Uterus (tissue), 2 donors: Measurements from ENCODE around the gene CLCA2.

ENCODE experiments used
- POLR2A ChIP-seq, 2 donors: fragments of 450-650 bp; IDR thresholded peaks; one replicate each; pipeline ENCODE4 v1.6.1; 2016; ENCODE audit warnings: antibody characterized with exemption in 2 of 2, mild to moderate bottlenecking in 1 of 2, moderate library complexity in 1 of 2
- TF ChIP-seq, protein P1 (sequence below), 4 experiments: fragments of 200-600 bp in 2 of 4; fragments of 450-650 bp in 2 of 4; sonication (generic) in 2 of 4; IDR thresholded peaks; one replicate each; pipeline ENCODE4 v1.5.1; 2016 to 2019; ENCODE audit warnings: antibody characterized with exemption in 4 of 4, mild to moderate bottlenecking in 2 of 4, moderate library complexity in 1 of 4

DNA sequence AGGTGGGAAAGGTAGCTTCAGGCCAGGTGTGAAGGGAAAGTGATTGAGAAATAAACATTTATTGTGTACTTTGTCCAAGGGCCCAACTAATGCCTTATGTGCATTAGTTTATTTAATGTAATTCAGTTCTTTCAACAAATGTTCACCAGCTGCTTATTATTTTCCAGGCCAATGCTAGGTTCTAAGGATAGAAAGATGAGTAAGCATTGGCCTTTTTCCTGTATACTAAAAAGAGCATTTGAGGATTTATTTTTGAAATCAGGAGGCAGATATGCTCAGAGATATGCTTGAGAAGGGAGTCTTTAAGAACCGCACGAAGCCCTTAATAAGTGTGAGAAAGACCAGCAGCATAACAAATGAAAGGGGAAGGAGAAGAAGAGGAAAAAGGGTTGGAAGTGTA, 76.7 kb downstream of the CLCA2 start:
- TF ChIP-seq, protein P1, sequence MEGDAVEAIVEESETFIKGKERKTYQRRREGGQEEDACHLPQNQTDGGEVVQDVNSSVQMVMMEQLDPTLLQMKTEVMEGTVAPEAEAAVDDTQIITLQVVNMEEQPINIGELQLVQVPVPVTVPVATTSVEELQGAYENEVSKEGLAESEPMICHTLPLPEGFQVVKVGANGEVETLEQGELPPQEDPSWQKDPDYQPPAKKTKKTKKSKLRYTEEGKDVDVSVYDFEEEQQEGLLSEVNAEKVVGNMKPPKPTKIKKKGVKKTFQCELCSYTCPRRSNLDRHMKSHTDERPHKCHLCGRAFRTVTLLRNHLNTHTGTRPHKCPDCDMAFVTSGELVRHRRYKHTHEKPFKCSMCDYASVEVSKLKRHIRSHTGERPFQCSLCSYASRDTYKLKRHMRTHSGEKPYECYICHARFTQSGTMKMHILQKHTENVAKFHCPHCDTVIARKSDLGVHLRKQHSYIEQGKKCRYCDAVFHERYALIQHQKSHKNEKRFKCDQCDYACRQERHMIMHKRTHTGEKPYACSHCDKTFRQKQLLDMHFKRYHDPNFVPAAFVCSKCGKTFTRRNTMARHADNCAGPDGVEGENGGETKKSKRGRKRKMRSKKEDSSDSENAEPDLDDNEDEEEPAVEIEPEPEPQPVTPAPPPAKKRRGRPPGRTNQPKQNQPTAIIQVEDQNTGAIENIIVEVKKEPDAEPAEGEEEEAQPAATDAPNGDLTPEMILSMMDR (IDR thresholded peaks at IDR 0.05): no peak
- no peak for TF ChIP-seq POLR2A (IDR thresholded peaks at IDR 0.05)
